Activated CD4-positive, alpha-beta T cell treated with anti-CD3 and anti-CD28 coated beads for 36 hours (primary cell): Measurements from ENCODE around the gene TMEM203. TPM values are rescaled to one million over a fixed set of nuclear protein-coding genes. Genes with fewer than 3 reads are reported as not detected.

Experiments
- ATAC-seq: fragments of 200-7000 bp; cut with Tn5 transposase; one replicate; pipeline ENCODE4 v1.10.0; 2021; ENCODE audit warnings: mild to moderate bottlenecking, moderate library complexity
- CTCF ChIA-PET: fragments of 350-600 bp; sonication (Branson Sonifier 250); formaldehyde crosslinking; loops from one replicate; lab custom pipeline; 2021; ENCODE audit warnings: antibody characterized with exemption; lab: Charles Lee
- POLR2A ChIA-PET: fragments of 350-600 bp; sonication (Branson Sonifier 250); formaldehyde crosslinking; loops from one replicate; lab custom pipeline; 2021; ENCODE audit warnings: antibody characterized with exemption, inconsistent platforms; lab: Charles Lee
- DNase-seq: peaks from one replicate; pipeline ENCODE4 v3.0.0-alpha.2; 2020
- H3K27ac Mint-ChIP-seq: one replicate; pipeline ENCODE4 v1.8.0; 2021; ENCODE audit warnings: mixed read lengths
- H3K27me3 Mint-ChIP-seq: one replicate; pipeline ENCODE4 v1.8.0; 2021; ENCODE audit warnings: mixed read lengths
- H3K36me3 Mint-ChIP-seq: one replicate; pipeline ENCODE4 v1.8.0; 2021; ENCODE audit warnings: low read depth, mixed read lengths
- H3K4me1 Mint-ChIP-seq: one replicate; pipeline ENCODE4 v1.8.0; 2021; ENCODE audit warnings: mixed read lengths
- H3K4me3 Mint-ChIP-seq: one replicate; pipeline ENCODE4 v1.8.0; 2021; ENCODE audit warnings: mild to moderate bottlenecking, moderate library complexity, mixed read lengths
- H3K9me3 Mint-ChIP-seq: one replicate; pipeline ENCODE4 v1.8.0; 2021; ENCODE audit warnings: low read depth, mixed read lengths
- intact Hi-C, 2 experiments: fragments of 100-400 bp; cut with DNase I in 1 of 2; cut with micrococcal nuclease in 1 of 2; formaldehyde crosslinking; loops; one replicate each; pipeline versions ENCODE4 v1.14.2 to v1.15.1; 2022 to 2024; cut with DNase I, micrococcal nuclease
- total RNA-seq, 2 experiments: library from RNA; stranded (reverse); gene quantifications; one replicate each; pipeline ENCODE4 v1.2.3, GENCODE V29; 2021

TMEM203 gene
- total RNA-seq, 2 experiments from 2014 or later = 25.0 to 30.7 TPM

DNA sequence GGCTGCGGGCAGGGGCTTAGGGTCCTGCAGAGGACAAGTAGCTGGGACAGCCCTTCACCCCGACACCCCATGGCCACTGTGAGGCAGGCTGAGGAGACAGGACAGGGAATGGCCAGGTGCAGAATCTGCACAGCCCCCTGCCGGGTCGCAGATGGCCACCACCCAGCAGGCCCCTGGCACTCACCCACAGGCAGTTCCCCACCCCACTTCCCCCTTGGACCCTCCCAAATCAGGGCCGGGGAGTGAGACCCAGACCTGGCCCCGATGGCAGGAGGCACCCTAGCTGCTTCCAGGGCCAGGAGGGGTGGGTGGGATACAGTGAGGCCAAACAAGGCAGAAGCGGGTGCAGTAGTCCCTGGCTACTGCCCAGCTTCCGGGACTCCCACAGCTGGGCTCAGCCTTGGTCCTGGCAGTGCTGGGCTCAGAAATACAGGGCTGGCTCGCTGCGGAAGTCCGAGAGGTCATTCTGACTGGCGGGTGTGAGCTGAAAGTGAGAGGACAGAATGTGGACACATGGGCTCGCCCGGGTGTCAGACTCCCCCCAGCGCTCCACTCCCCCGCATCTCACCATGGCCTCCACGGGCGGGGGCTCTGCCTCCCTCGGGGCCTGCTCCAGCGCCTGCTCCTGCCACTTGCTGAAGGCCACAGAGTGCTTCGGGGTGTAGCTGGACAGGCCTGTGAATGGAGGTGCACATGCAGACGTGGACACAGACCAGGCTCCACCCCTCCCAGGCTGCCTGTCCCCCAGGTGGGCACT is 13.6 kb downstream of the TMEM203 start:
- Mint-ChIP-seq H3K36me3 (peaks cover 9% of the 10 kb centered on the region), H3K27ac (no peak overlapping the region), H3K4me1 (peaks cover 17% of the 10 kb centered on the region), H3K4me3 (no peak overlapping the region), H3K9me3 (no peaks in the 10 kb centered on the region), H3K27me3 (no peaks in the 10 kb centered on the region)
- intact Hi-C loops = no loop called here
- DNase-seq (no peak), ATAC-seq (no peak)
- POLR2A ChIA-PET = interaction anchor here (0.6 kb wide), 1 partner anchor 343 kb away, joined by 6 read pairs; no protein-coding TSS in a partner anchor
- CTCF ChIA-PET = interaction anchor here (1.2 to 1.7 kb wide), 3 partner anchors 15 to 163 kb away, joined by 3 to 4 read pairs (median 3); no protein-coding TSS in a partner anchor

DNA sequence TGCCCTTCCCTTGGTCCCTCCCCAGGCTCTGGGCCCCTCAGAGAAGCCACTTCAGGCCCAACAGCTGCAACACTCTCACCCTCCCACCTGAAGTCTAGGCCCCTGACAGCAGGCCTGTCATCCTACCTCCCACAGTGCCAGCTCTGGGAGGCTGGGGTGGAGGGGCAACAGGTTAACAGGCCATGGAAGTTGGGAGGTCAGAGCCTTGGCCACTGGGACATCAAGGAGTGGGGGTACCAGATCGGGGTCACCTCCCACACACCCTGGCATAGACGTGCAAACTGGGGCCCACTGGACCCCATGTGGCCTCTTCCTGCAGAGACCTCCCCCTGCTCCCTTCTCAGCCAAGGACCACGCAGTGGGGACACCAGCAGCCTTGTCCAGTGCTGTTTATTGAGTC is 14.2 kb downstream of the TMEM203 start:
- Mint-ChIP-seq H3K4me1 (peaks cover 22% of the 10 kb centered on the region), H3K4me3 (no peak overlapping the region), H3K36me3 (peaks cover 10% of the 10 kb centered on the region), H3K9me3 (no peaks in the 10 kb centered on the region), H3K27ac (no peak overlapping the region), H3K27me3 (no peaks in the 10 kb centered on the region)
- ChIA-PET CTCF (interaction anchor here (1.2 to 1.7 kb wide), 2 partner anchors 32 to 162 kb away, joined by 3 to 4 read pairs; no protein-coding TSS in a partner anchor), POLR2A (interaction anchor here (0.6 kb wide), 1 partner anchor 344 kb away, joined by 6 read pairs; no protein-coding TSS in a partner anchor)
- no peak for DNase-seq
- intact Hi-C loops = no loop called here
- no peak for ATAC-seq

DNA sequence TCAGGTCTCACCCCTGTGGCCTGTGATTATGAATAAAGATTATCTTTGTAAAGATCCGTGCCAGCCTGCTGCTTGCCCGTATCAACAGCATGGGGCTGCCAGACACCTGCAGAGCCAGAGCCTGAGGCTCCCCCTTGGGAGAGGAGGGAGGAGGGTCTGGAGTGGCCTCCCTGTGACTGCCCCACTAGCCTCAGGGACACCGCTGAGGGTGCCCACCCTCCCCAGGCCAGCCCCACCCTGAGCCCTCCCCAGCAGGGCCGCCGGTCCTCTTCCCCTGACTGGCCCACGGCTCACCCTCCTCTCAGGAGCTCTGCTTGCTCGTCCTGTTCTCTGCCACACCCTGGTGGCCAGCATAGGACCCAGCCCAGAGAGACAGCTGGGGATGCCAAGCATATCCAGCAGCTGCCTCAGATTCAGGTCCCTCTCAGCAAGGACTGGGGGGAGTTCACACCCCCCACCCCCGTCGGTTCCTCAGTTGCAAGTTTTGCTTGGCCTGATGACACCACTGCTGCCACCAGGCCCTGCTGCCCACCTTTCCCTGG is 15.1 kb downstream of the TMEM203 start:
- H3K4me3 Mint-ChIP-seq = peak overlapping the region; percentile 91

DNA sequence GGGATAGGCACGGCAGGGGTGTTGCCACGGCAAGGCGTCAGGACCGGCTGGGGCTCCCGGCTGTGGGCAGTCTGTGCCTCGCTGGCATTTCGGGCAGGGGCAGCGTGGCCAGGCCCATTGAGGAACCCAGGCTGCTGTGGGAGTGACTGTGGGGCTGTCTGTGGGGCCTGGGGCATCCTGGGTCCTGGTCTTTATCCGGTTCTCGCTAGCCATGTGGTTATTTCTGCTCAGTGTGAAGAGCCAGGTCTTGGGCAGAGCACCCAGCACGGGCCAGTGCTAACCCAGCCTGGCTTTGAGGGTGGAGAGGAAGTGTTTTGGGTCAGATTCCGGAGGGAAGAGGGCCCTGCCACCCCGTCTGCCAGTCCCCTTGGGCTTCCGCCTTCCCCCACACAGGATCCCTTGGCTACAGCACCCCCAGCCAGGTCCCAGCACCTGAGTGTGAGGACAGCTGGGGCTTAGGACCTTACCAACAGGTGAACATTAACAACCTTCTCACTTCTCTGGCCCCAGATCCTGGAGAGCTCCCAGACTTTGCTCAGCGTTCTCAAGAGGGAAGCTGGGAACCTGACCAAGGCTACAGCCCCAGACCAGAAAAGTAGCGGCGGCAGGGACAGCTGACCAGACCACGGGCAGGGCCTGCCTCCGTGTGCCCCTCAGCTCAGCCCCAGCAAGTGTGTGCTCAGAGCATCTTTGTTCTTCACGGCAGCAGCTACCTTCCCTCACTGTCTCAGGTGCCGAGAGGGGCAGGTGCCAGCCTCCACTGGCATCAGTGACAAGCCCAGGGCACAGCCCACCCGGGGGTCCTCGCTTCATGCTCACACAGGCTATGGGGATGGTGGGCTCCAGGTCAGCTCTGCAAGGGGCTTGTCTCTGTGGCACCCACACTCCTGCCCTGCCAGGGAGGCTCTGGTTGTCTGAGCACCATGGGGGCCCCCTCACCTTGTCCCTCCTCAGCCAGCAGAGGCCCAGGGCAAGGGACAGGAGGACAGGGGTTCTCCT is 15.9 kb downstream of the TMEM203 start:
- Mint-ChIP-seq H3K36me3 (peaks cover 12% of the 10 kb centered on the region), H3K27me3 (no peaks in the 10 kb centered on the region), H3K4me3 (peak overlapping the region; percentile 91), H3K4me1 (peaks cover 29% of the 10 kb centered on the region), H3K27ac (peak overlapping the region; percentile 88), H3K9me3 (no peaks in the 10 kb centered on the region)
- POLR2A ChIA-PET = interaction anchor here (1.0 to 1.2 kb wide), 3 partner anchors 11 to 94 kb away, joined by 3 to 8 read pairs (median 4); partner anchors contain the start of gene TPRN
- intact Hi-C loops = loop anchor here (1.0 to 5.0 kb wide), 6 partner anchors 16 to 75 kb away; partner anchors contain the start of genes DPP7 (in 1 of the 2), NDOR1 (in 1 of the 2), RNF208 (in 1 of the 2) and TMEM203 (in 1 of the 2)
- CTCF ChIA-PET = interaction anchor here (0.5 to 2.1 kb wide), 19 partner anchors 8 to 1205 kb away, joined by 3 to 5 read pairs (median 3); partner anchors contain the start of genes RNF224 and TPRN
- ATAC-seq (peak; percentile 1), DNase-seq (no peak)

More for the DNA sequence above, 15.1 kb downstream of the TMEM203 start:
- POLR2A ChIA-PET = no interaction called here
- CTCF ChIA-PET = interaction anchor here (0.7 to 2.1 kb wide), 6 partner anchors 10 to 185 kb away, joined by 3 to 5 read pairs (median 4); partner anchors contain the start of gene TPRN
- no peaks in the 10 kb centered on the region for H3K27me3 Mint-ChIP-seq
- H3K27ac Mint-ChIP-seq = no peak overlapping the region
- H3K4me1 Mint-ChIP-seq = peaks cover 27% of the 10 kb centered on the region
- no peaks in the 10 kb centered on the region for H3K9me3 Mint-ChIP-seq
- intact Hi-C loops = no loop called here
- DNase-seq (no peak), ATAC-seq (no peak)
- peaks cover 12% of the 10 kb centered on the region for H3K36me3 Mint-ChIP-seq

DNA sequence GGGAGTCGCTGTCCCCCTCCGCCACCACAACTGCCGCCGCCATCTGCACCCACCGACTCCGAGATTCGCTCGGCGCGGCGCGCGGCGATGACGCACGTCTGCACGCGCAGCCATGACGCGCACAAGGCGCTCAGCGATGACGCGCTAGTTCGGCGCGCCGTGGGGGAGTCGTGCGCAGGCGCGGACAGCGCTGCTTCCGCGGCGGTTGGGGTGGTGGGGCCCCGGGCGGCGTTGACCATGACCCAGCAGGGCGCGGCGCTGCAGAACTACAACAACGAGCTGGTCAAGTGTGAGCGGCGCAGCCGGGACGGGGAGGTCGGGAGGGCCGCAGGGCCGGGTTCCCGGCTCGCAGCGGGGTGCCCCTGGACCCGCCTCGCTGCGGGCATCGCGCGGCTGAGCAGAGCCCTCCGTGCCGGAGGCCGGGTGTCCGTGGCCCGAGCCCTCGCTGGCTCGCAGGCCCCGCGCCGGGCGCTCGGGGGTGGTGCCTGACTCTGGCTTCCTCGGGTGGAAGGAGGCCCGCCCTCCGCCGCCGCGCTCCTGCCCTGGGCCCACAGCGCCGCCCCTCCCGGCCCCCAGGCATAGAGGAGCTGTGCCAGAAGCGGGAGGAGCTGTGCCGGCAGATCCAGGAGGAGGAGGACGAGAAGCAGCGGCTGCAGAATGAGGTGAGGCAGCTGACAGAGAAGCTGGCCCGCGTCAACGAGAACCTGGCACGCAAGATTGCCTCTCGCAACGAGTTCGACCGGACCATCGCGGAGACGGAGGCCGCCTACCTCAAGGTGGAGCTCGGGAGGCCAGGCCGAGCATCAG is 16.8 kb downstream of the TMEM203 start, which contains the start of the genes ANAPC2 and SSNA1:
TSS of gene ANAPC2 (minus strand) at position 71 of the 807 bp plus-strand sequence. CDS start at position 43, 28 bp downstream.
TSS of gene SSNA1 (plus strand) at position 187 of the 807 bp plus-strand sequence. CDS start at position 238, 51 bp downstream.
- ATAC-seq (peak; percentile 85), DNase-seq (peak; percentile 96)
- peak within 1 kb of the TSS; percentile 88 for H3K27ac Mint-ChIP-seq
- H3K9me3 Mint-ChIP-seq = no peaks in the 10 kb centered on the region
- H3K4me3 Mint-ChIP-seq = peak within 1 kb of the TSS; percentile 91
- intact Hi-C loops = loop anchor here (1.0 to 5.0 kb wide), 12 partner anchors 12 to 397 kb away; partner anchors contain the start of genes NDOR1 (in 2 of the 2), TMEM203 (in 2 of the 2), TPRN (in 2 of the 2) and DPP7 (in 1 of the 2)
- no peaks in the 10 kb centered on the region for H3K27me3 Mint-ChIP-seq
- POLR2A ChIA-PET = interaction anchor here (0.6 to 1.2 kb wide), 4 partner anchors 12 to 771 kb away, joined by 3 to 8 read pairs (median 4); partner anchors contain the start of gene TPRN
- peaks cover 12% of the 10 kb centered on the region for H3K36me3 Mint-ChIP-seq
- peaks cover 33% of the 10 kb centered on the region for H3K4me1 Mint-ChIP-seq
- CTCF ChIA-PET = interaction anchor here (0.5 to 2.1 kb wide), 19 partner anchors 8 to 1205 kb away, joined by 3 to 5 read pairs (median 3); partner anchors contain the start of genes RNF224 and TPRN

DNA sequence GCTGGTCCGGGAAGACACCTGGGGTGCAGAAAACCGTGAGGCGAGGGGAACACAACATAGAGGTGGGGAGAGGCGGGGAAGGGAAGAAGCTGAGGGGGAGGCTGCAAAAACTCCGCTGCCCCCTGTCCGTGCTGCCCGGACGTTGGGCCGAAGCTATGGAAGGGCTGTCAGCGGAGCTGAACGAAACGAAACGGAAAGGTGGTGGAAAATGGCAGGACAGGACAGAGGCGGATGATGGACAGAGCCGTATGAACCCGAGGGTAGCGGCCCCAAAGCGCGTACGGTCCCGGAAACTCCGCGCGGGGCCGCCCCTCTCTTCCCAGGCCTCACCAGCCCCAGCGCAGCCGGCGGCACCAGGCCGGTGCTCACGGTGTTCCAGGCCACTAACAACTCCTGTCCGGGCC is 17.4 kb downstream of the TMEM203 start:
- Mint-ChIP-seq H3K9me3 (no peaks in the 10 kb centered on the region), H3K4me1 (peaks cover 33% of the 10 kb centered on the region)
- CTCF ChIA-PET = interaction anchor here (2.1 kb wide), 1 partner anchor 14 kb away, joined by 4 read pairs; no protein-coding TSS in a partner anchor

DNA sequence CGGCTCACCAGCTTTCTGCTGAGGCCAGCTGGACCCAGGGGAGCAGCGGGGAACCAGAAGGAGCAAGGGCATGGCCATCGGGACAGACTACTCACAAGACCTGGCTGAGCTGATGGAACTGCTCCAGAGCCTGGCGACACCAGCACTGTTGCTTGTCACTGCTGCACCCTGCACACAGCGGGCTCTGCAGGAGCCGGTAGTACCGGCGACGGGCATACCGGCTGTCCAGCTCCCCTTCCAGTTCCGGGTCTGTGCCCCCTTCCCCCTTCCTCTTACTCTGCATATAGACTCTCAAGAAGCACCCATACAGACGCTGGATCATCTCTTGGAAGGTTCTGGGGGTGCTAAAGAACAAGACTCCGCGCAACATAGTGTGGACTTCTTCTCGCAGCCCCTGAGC is 18.1 kb downstream of the TMEM203 start:
- intact Hi-C loops = loop anchor here in 1 of 2 experiments (5.0 kb wide), 1 partner anchor 35 kb away; the partner anchor contains the start of gene RNF208
- no peaks in the 10 kb centered on the region for H3K9me3 Mint-ChIP-seq
- CTCF ChIA-PET = no interaction called here
- ATAC-seq (no peak), DNase-seq (no peak)
- H3K36me3 Mint-ChIP-seq = peaks cover 12% of the 10 kb centered on the region
- peak overlapping the region; percentile 77 for H3K27ac Mint-ChIP-seq
- no peaks in the 10 kb centered on the region for H3K27me3 Mint-ChIP-seq
- peaks cover 33% of the 10 kb centered on the region for H3K4me1 Mint-ChIP-seq
- POLR2A ChIA-PET = interaction anchor here (1.0 kb wide), 1 partner anchor 160 kb away, joined by 3 read pairs; no protein-coding TSS in a partner anchor
- peak overlapping the region; percentile 91 for H3K4me3 Mint-ChIP-seq

More for the DNA sequence above, 17.4 kb downstream of the TMEM203 start:
- ATAC-seq = peak; percentile 5
- Mint-ChIP-seq H3K4me3 (peak overlapping the region; percentile 91), H3K36me3 (peaks cover 12% of the 10 kb centered on the region), H3K27ac (peak overlapping the region; percentile 82), H3K27me3 (no peaks in the 10 kb centered on the region)
- intact Hi-C loops = loop anchor here (1.0 to 5.0 kb wide), 12 partner anchors 12 to 397 kb away; partner anchors contain the start of genes TPRN (in 2 of the 2), DPP7 (in 1 of the 2), MAN1B1 (in 1 of the 2) and NDOR1 (in 1 of the 2)
- no peak for DNase-seq
- POLR2A ChIA-PET = interaction anchor here (1.0 kb wide), 1 partner anchor 161 kb away, joined by 3 read pairs; no protein-coding TSS in a partner anchor

DNA sequence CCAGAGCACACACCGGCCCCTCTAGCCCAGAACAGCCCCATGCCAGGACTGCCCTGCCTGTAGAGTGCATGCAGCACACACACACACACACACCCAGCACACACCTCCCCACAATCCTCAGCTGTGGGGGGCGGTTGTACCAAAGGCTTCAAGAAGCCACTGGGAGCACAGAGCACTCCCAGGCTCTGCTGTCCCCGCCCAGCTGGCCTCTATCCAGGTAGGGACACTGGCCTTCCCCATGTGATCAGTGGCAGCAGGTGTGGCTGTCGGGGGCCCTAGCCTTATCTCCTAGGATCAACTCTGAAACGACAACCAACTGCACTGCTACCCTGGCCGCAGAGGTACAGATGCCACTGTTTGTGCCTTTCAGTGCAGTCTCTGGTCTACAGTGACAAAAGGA is 19.1 kb downstream of the TMEM203 start:
- no peaks in the 10 kb centered on the region for H3K9me3 Mint-ChIP-seq
- ATAC-seq (no peak), DNase-seq (no peak)
- POLR2A ChIA-PET = no interaction called here
- peaks cover 16% of the 10 kb centered on the region for H3K36me3 Mint-ChIP-seq
- peaks cover 33% of the 10 kb centered on the region for H3K4me1 Mint-ChIP-seq
- peak overlapping the region; percentile 42 for H3K27ac Mint-ChIP-seq
- no peaks in the 10 kb centered on the region for H3K27me3 Mint-ChIP-seq
- H3K4me3 Mint-ChIP-seq = peak overlapping the region; percentile 91
- CTCF ChIA-PET = no interaction called here
- intact Hi-C loops = loop anchor here in 1 of 2 experiments (5.0 kb wide), 1 partner anchor 36 kb away; the partner anchor contains the start of gene RNF208

DNA sequence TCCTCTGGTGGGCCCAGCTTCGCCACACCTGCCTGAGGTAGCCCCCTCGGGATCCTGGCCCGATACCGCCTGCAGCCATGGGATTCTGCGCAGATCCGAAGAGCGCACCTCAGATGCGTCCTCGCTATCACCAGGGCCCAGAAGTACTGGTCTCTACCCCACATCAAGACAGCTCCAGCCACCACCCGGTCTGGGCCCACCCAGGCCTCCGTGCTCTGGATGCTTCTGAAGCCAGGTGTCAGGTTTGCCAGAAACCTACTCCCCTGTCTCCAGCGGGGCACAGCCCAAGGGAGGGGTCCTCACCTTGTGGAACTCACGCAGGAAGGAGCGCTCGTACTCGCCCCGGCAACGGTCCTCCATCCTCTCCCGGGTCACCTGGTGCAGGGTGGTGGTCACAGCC is 19.5 kb downstream of the TMEM203 start:
- no peak overlapping the region for H3K27ac Mint-ChIP-seq
- H3K27me3 Mint-ChIP-seq = no peaks in the 10 kb centered on the region
- ChIA-PET POLR2A (no interaction called here), CTCF (no interaction called here)
- intact Hi-C loops = loop anchor here in 1 of 2 experiments (5.0 kb wide), 1 partner anchor 36 kb away; the partner anchor contains the start of gene RNF208
- no peak for ATAC-seq
- H3K4me1 Mint-ChIP-seq = peaks cover 33% of the 10 kb centered on the region
- H3K36me3 Mint-ChIP-seq = peaks cover 16% of the 10 kb centered on the region
- H3K9me3 Mint-ChIP-seq = no peaks in the 10 kb centered on the region
- DNase-seq = no peak
- H3K4me3 Mint-ChIP-seq = no peak overlapping the region
